HG03159 (cell line): ENCODE results near the gene SYT2.

Experiments
- ATAC-seq: cut with Tn5 transposase; IDR thresholded peaks from one replicate; pipeline ENCODE4 v1.9.1; 2021; ENCODE audit warnings: mild to moderate bottlenecking, moderate library complexity; ENCODE audit not compliant: unreplicated experiment

The SYT2 gene

DNA sequence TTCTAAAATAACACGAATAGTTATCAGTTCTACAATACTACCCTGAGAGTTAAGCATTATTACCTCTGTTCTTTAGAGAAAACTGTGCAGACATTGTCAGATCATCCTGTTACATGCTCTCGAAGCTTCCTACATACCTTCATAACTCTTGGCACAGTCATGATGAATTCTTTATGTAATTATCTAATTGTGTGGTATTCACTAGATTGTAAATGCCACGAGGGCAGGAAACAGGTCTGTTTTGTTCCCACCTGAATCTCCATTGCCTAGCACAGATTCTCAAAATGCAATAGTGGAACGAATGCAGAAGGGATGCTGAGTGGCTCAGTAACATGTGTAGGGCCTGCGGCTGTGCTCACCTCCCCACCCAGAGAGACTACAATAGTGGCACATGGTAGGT, 3.4 kb downstream of the SYT2 start:
- no peak for ATAC-seq

- ATAC-seq: no peak
Measured at GRCh38 chr1:202704601-202705000, 5.7 kb downstream of the SYT2 start.

DNA sequence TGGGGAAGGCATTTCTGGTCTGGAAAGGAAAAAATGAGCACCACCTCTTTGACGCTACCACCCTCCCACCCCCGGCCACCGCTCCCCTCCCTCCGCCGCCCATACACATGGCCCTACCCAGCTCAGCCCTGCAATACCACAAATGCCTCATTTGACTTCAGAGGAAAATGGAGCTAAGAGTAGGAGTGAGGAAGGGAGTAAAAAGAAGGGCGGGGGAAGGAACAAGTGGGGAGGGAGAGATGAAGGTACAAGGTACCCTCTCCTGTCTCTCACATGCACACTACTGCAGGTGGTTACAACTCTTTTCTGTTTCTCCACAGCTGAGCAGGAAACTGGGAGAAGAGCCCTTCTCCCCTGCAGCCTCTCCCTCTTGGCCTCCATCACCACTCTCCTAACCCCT, 7.1 kb downstream of the SYT2 start:
- ATAC-seq: no peak

DNA sequence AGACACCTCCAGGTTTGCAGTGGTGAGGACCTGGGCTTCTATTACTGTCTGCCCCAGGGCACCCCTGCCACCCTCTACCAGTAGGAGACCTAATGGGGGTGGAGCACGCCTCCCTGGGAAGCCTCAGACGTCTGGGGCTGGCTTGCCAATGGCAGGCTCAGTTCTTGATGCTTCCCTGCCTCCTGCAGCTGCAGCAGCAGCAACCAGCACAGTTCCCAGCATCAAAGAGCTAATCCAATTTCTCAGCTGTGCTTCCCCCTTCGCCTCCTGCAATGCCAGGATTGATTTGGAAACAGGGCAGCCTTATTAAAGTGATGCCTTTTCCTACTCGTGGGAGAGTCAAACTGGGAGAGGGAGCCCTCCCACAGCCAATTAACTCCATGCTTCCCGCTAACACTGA, 8.2 kb downstream of the SYT2 start:
- no peak for ATAC-seq

DNA sequence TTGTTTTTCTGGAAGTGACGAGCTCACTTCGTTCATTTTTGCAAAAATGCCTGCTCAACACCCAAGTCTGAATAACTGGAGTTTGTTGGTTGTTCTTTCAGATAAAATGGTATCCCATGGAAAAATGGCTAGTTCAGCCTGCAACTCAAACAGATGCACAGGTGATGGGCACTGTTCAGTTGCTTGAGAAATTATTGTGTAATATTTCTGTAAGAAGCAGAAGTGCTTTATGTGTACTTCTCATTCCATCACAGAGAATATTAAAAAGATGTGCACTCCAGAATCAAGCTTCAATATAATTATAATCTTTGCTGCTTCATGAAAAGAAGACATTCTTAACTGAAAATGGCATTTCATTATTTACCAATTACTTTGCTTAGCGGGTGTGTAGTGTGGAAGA, 9.1 kb downstream of the SYT2 start:
- no peak for ATAC-seq

DNA sequence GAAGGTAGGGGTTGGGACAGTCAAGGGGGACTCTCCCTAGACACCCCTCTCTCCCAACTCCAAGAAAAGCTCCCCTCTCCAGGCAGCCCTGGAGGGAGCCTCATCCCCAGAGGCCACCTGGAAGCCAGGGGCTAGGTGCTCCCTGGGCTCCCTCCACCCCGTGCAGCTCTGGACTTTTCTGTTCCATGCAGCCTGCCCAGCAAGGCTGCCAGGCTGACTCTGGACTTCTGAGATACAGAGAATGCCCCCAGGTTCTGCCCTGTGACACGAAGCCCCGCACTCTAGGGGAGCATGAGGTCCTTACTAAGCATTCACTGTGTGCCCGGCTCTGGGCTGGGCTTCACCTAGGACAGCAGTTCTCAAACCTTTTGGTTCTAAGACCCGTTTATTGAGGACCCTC, 10.2 kb downstream of the SYT2 start:
- ATAC-seq: no peak

DNA sequence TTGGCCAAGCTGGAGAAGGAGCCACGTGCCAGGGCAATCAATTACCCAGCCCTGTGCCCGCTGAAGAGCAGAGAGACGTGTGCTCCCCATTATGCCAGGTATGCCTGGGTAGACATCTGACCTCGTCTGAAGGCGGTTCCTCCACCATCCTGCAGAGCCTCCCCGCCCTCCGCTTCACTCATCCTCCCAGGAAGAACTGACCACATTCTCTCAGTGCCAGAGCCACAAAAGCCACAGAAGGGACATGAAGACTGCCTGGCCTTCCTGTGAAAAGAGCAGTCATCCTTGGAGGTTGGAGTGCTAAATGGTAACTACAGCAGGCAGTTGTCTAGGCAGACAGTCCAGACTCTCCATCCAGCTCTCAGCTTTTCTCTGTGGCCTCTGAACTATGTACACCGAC, 12.0 kb downstream of the SYT2 start:
- no peak for ATAC-seq

DNA sequence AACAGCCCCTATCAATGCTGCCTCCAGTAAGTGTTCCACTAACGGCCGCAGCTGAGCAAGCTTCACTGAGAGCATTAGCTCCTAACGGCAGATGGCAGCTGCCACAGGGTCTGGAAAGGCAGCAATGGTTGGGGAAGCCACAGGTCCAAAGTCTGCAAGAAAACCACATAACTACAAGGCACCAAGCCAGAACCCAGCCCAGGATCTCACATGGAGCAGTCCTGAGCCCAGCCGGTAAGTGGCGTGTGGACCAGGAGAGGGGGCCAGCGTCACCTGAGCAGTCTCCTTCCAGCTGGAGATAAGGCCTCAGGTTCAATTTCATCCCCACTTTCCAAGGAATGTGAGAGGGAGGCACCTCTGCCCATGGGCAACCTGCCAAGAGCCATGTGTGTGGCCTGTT, 13.2 kb downstream of the SYT2 start:
- ATAC-seq: no peak

DNA sequence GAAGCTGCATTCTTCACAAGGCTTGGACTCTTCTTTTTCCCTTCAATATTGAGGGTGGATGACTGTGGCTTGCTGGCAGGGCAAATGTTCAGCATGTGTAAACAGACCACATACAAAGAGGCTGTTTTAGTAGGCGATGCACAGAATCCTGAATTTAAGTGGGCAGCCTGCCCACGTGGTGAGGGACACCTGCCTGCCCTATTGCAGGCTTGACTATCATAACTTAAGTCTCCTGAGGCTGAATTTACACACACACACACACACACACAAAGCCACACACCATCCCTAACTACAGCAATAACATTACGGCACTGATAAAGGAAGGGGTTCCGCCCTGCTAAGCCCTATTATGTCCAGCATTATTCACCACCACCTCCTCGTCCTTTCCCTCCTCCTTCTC, 15.9 kb downstream of the SYT2 start:
- ATAC-seq: no peak

DNA sequence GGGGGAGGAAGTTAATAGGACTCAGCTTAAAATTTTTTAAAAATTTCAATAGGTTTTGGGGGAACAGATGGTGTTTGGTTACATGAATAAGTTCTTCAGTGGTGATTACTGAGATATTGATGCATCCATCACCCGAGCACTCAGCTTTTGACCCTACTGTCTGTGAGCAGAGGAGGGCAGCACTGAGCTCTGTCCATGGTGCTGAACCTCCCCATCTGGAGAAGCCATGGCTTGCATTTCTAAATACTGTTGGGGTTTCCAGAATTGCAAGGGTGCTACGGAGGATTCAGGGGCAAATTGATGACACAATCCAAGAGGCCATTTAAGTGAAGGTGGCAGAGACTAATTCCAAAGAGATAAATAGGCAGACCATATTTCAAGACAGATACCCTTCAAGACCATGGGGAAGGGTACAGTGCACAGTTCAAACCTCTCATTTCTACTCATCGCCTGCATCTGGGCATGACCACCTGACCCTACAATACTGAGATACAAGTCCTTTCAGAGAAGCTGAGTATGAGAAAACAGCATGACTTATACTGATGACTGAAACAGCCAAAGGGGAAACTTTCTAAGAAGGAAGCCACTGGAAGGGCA, 17.2 kb downstream of the SYT2 start:
- no peak for ATAC-seq

DNA sequence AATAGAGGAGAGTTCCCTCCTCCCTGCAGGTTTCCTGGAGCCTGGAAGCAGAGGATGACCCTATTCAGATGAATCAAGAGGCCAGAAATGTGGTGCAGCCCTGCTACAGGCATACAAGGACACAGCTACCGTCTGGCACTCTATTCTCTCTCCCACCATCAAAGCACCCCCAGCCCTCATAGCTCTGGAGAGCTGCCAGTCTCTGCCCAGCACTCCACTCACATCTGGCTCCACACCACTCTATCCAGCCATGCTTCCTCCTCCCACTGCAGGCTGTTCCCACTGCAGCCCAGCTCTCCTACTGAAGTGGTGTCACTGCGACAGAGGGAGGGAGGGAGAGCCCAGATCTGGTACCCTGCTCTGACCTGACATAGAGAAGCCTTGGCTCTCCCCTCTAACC, 18.4 kb downstream of the SYT2 start:
- ATAC-seq: no peak

GRCh38 chr1:202689493-202690342, 20.5 kb downstream of the SYT2 start:
- ATAC-seq: no peak

- ATAC-seq: no peak
Measured at GRCh38 chr1:202689082-202689481, 21.2 kb downstream of the SYT2 start.

- no peak for ATAC-seq
Measured at GRCh38 chr1:202688401-202688800, 21.9 kb downstream of the SYT2 start.

DNA sequence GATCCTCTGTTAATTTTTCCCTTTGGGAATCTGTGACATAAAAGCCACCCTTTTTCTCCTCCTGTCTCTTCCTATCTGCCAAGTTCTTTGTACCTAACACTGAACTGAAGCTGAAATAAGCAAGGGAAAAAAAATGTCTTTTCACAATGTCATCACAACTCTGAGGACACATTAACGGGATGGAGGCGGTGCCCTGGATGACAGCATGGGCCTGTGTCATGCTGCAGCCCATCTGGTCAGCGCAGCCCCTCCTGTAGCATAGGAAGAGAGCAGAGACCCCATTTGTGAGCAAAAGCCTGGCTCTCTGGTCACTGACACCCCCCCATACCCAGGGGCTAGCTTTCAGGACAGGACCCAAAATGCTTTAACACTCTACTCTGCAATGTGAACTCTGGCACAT, 22.5 kb downstream of the SYT2 start:
- no peak for ATAC-seq

GRCh38 chr1:202687370-202687769, 22.9 kb downstream of the SYT2 start:
- no peak for ATAC-seq

GRCh38 chr1:202685641-202686040, 24.6 kb downstream of the SYT2 start:
- no peak for ATAC-seq

DNA sequence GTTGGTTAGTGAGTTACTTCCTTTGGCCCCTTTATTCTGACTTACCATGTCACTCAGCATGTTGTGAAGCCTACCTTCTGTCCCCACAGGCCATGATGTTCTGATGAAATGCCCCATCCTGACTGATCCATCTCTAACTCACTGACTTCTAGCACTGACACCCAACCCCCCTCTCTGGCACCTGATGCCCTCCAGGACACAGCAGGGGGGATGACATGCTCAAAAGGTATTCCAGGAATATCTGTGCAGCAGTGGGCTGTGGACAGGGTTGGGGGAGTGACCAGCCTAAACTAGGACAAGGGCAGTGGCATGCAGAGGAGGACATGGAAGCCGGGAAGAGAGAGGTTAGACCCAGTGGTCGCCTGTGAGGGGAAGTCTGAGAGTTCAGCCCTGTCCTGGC, 25.5 kb downstream of the SYT2 start:
- ATAC-seq: no peak

- ATAC-seq: no peak
Measured at GRCh38 chr1:202683029-202683428, 27.2 kb downstream of the SYT2 start.

DNA sequence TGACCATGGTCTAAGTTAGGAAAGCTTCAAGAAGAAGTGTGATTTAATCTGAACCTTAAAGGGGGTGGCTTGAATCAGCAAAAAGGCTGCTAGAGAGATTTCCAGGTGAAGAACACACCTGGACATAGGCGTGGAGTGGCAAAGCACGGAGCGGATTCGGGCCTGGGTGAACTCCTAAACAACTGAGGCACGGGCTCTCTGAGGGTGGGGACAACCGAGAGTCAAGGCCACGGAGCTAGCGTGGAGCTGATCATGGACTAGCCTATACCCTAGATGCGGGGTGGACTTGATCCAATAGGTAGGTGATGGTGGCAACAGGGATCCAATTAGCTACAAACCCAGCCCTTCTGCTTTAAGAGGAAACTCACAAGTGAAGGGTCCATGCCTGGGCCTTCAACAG, 27.8 kb downstream of the SYT2 start:
- no peak for ATAC-seq

- ATAC-seq: no peak
Measured at GRCh38 chr1:202681736-202682420, 28.4 kb downstream of the SYT2 start.
